ENCODE data around the gene IFNGR2. TPM values are rescaled to one million over a fixed set of nuclear protein-coding genes. Genes with fewer than 3 reads are reported as not detected.

IFNGR2 gene
- polyA plus RNA-seq, 2 of the 4 experiments (the other 2 are of a cell fraction), result 24.2 to 47.2 TPM

GRCh38 chr21:33396436-33396835 lies 6.8 kb upstream of the IFNGR2 start:
- no peak for ATAC-seq
- Histone ChIP-seq H3K4me2 (no peak overlapping the region), H3K9me3 (no peaks in the 10 kb centered on the region), H3K4me1 (no peaks in the 10 kb centered on the region), H3K4me3 (no peak overlapping the region), H3K27ac (no peak overlapping the region)
- 97% methylated on average over 3 of the region's 6 CpGs for WGBS (ENCODE audit: missing lambda C conversion rate)
- CTCF ChIA-PET, result interaction anchor here (0.5 to 1.3 kb wide), 3 partner anchors 12 to 109 kb away, joined by 4 to 6 read pairs (median 5); no protein-coding TSS in a partner anchor
- no peak for TF ChIP-seq KDM5A (IDR thresholded peaks at IDR 0.05)
- TF ChIP-seq CEBPB (IDR thresholded peaks at IDR 0.05), result no peak
- no peak for TF ChIP-seq PHF8 (IDR thresholded peaks at IDR 0.05; ENCODE audit: borderline replicate concordance, low read depth)
- no peak for TF ChIP-seq EP300 (IDR thresholded peaks at IDR 0.05)
- no peak for TF ChIP-seq CHD2 (IDR thresholded peaks at IDR 0.05; ENCODE audit: low read length, partially characterized antibody)
- no peak for TF ChIP-seq ZSCAN20 (CRISPR knock-in tag; IDR thresholded peaks at IDR 0.05)
- TF ChIP-seq REST (IDR thresholded peaks at IDR 0.05), result no peak
- TF ChIP-seq ATOH8 (CRISPR knock-in tag; IDR thresholded peaks at IDR 0.05; ENCODE audit: low read depth), result no peak
- no peak for TF ChIP-seq JUN (IDR thresholded peaks at IDR 0.05)
- TF ChIP-seq KDM1A (IDR thresholded peaks at IDR 0.05; ENCODE audit: low read depth), result no peak
- TF ChIP-seq PBX3 (IDR thresholded peaks at IDR 0.05), result no peak
- TF ChIP-seq EHF (CRISPR knock-in tag; IDR thresholded peaks at IDR 0.05), result no peak
- TF ChIP-seq BHLHE40 (IDR thresholded peaks at IDR 0.05; ENCODE audit: low read depth, low read length), result no peak
- no peak for TF ChIP-seq HDAC2 (IDR thresholded peaks at IDR 0.05)
- TF ChIP-seq MAZ (IDR thresholded peaks at IDR 0.05; ENCODE audit: borderline replicate concordance, low read depth, low read length), result no peak
- TF ChIP-seq RAD21 (conservative IDR thresholded peaks at IDR 0.05 in 1 of 2, IDR thresholded peaks at IDR 0.05 in 1 of 2), result no peak
- TF ChIP-seq POLR2A (IDR thresholded peaks at IDR 0.05; ENCODE audit: low read length), result no peak
- TF ChIP-seq POLR2AphosphoS2 (conservative IDR thresholded peaks at IDR 0.05; ENCODE audit: low read length), result no peak
- no peak for TF ChIP-seq SREBF2 (IDR thresholded peaks at IDR 0.05)
- TF ChIP-seq MYC (IDR thresholded peaks at IDR 0.05; ENCODE audit: borderline replicate concordance, low read length), result no peak
- POLR2A ChIA-PET, result no interaction called here
- FAIRE-seq, result no peak
- no peak for DNase-seq (ENCODE audit: low read depth in 1 of 2, low spot score in 1 of 2)

GRCh38 chr21:33396951-33397350 lies 6.3 kb upstream of the IFNGR2 start:
- TF ChIP-seq KDM5A (IDR thresholded peaks at IDR 0.05), result no peak
- TF ChIP-seq JUNB (IDR thresholded peaks at IDR 0.05), result no peak
- TF ChIP-seq CTCF (IDR thresholded peaks at IDR 0.05), result no peak
- no peak for TF ChIP-seq RCOR1 (IDR thresholded peaks at IDR 0.05; ENCODE audit: low read depth, low read length)
- no peak for TF ChIP-seq JUN (IDR thresholded peaks at IDR 0.05)
- FAIRE-seq (no peak), DNase-seq (ENCODE audit: low read depth in 1 of 2, low spot score in 1 of 2) (no peak), ATAC-seq (no peak)
- ChIA-PET POLR2A (no interaction called here), CTCF (interaction anchor here (0.5 to 1.3 kb wide), 4 partner anchors 8 to 109 kb away, joined by 3 to 6 read pairs (median 4); no protein-coding TSS in a partner anchor)
- Histone ChIP-seq H3K9me3 (no peaks in the 10 kb centered on the region), H3K27ac (no peak overlapping the region), H3K4me1 (no peaks in the 10 kb centered on the region), H3K4me2 (no peak overlapping the region), H3K4me3 (no peak overlapping the region)
- 91% methylated on average over 5 of the region's 5 CpGs for WGBS (ENCODE audit: missing lambda C conversion rate)
